Activated CD4-positive, CD25-positive, alpha-beta regulatory T cell (primary cell): ENCODE results near the gene SLC25A42.
"Not testable (repeated sequence)": the region's sequence is repeated elsewhere in the genome, so short reads cannot be mapped to it uniquely, and the experiment has no call there.

Experiments
- DNase-seq, 4 experiments: peaks; one replicate each; lab custom pipeline; 2025; lab: John Stamatoyannopoulos, UW

Gene SLC25A42

DNA sequence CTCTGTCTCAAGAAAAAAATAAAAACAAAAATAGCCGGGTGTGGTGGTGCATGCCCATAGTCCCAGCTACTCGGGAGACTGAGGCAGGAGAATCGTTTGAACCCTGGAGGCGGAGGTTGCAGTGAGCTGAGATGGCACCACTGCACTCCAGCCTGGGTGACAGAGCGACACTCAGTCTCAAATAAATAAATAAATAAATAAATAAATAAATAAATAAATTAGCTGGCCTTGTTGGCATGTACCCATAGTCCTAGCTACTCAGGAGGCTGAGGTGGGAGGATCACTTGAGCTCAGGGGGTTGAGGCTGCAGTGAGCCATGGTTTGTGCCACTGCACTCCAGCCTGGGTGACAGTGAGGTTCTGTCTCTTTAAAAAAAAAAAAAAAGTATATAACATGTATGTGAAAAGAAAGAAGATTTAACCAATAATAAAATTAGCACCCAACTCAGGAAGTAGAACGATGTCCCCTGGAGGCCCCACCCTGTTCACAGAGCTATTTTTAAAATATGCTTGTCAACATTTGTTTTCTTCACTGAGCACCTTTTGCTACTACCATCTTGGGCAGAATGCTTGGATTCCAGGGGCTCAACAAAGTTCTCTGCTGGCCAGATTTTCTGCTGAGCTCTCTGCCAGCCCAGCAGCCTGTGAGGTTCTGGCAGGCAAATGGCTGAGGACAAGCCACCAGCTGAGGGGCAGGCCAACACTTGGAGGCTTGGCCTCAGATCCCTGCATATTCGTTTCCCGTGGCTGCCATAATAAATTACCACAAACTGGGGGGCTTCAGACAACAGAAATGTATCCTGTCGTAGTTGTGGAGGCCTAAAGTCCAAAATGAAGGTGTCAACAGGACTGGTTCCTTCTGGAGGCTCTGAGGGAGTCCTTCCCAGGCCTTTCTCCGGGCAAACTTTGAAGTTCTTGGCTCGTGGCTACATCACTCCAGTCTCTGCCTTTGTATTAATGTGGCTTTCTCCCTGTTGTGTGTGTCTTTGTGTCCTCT is 5.2 kb downstream of the SLC25A42 start:
- no peak for DNase-seq

- DNase-seq = no peak
Observed at GRCh38 chr19:19071897-19072296, 8.1 kb downstream of the SLC25A42 start.

DNA sequence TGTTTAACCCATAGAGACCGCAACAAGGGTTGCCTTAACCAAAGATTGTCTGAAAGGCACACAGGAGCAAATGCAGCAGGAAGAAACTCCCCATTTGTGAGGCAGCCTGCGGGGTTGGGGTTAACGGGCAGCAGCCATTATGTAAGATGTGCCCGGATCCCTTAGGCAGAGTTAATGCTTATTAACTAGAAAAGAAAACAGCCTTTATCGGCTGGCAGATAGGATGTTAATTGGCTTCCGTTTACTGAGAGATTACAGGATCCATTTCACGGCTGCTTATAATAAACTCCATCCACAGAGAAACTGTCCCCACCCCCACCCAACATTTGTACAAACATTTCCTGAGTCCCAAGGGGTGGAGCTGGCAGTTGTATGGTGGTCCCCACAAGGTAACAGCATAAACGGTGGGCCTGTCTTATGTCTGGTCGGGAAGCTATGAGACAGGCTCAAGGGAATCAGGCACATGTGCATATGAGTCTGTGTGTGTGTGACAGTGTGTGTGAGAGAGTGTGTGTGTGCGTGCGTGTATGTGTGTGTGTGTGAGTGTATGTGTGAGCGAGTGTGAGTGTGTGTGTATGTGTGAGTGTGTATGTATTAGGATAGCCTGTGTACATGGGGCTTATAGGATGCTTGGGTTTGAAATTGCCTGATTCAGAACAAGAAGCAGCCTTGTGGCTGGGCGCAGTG is 10.5 kb downstream of the SLC25A42 start:
- DNase-seq = no peak

DNA sequence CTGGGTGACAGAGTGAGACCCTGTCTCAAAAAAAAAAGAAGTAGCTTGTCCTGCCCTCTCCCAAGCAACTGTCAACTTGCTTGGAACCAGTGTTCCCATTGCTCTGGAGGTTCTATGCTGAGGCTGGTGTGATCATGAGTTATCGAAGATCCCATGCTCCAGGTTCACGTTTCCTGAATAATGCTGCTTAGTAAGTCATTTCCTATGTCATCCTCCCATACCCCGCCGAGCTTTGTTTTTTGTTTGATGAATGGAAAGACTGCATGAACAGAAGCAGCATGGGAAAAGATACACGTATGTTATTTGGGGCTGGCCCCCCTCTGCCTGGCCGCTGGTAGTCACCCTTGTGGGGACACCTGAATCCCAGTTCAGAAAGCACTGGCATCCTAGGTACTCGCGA is 11.3 kb downstream of the SLC25A42 start:
- no peak for DNase-seq

- DNase-seq = no peak
Observed at GRCh38 chr19:19076476-19076875, 12.7 kb downstream of the SLC25A42 start.

GRCh38 chr19:19077103-19077502 is 13.3 kb downstream of the SLC25A42 start:
- no peak for DNase-seq

GRCh38 chr19:19078801-19079200 is 15.0 kb downstream of the SLC25A42 start:
- no peak for DNase-seq

DNA sequence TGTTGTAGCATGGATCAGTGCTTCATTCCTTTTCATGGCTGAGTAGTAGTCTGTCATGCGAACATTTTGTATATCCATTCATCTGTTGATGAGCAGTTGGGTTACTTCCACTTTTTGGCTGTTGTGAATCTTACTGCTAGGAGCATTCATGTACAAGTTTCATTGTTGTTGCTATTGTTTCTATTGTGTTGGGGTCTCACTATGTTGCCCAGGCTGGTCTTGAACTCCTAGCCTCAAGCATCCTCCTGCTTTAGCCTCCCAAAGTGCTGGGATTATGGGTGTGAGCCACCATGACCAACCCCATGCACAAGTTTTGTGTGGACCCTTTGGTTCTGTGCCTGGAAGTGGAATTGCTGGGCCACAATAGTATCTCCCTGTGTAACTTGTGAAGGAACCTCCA is 15.8 kb downstream of the SLC25A42 start:
- no peak for DNase-seq

- DNase-seq = no peak
Observed at GRCh38 chr19:19081642-19082151, 17.9 kb downstream of the SLC25A42 start.

DNA sequence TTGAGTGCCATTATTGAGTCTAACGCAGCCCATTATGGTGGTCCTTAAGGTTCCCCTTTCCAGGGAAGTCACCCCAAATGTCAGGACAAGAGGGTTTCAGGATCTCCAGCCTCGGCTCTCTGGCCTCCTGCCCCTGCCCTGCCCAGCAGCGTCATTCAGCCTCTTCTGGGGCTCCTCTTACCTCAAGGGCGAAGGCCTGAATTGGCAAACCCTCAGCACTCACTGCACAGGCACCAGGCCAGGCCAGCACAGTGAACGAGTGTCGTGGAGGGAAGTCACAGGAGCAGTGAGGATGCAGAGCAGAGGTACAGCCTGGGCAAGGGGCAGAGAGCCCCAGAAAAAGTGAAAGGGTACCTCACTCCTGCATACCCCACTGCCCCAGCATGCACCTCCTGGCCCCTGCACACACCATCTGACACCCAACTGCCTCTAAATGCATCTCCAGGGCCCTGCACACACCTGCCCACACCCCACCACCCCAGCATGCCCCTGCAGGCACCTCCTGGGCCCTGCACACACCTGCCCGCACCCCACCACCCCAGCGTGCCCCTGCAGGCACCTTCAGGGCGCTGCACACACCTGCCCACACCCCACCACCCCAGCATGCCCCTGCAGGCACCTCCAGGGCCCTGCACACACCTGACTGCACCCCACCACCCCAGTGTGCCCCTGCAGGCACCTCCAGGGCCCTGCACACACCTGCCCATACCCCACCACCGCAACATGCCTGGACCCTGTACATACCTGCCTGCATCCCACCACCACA is 19.8 kb downstream of the SLC25A42 start:
- no peak for DNase-seq

DNA sequence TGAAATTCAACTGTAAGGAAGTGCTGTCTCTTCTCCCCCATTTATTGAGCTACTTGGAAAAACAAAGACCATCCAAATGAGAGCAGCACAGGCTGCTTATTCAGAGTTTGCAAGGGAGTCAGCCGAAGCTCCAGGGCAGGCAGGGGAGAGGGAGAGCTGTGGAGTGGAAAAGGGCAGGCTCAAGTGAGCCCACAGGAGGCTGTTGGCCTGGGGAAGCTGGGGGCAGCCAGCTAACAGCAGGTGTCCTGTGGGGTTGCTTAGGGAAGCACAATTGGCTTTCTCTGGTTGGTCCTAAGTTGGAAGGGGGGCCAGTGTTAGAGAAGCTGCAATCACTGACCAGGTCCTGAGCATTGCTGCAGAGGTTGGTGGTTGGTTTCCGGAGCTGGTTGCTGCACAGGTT is 23.9 kb downstream of the SLC25A42 start:
- DNase-seq = no peak

- DNase-seq = no peak
Observed at GRCh38 chr19:19094513-19094912, 30.7 kb downstream of the SLC25A42 start.

- no peak for DNase-seq
Observed at GRCh38 chr19:19095691-19096090, 31.9 kb downstream of the SLC25A42 start.

- no peak for DNase-seq
Observed at GRCh38 chr19:19096641-19097627, 33.1 kb downstream of the SLC25A42 start.

DNA sequence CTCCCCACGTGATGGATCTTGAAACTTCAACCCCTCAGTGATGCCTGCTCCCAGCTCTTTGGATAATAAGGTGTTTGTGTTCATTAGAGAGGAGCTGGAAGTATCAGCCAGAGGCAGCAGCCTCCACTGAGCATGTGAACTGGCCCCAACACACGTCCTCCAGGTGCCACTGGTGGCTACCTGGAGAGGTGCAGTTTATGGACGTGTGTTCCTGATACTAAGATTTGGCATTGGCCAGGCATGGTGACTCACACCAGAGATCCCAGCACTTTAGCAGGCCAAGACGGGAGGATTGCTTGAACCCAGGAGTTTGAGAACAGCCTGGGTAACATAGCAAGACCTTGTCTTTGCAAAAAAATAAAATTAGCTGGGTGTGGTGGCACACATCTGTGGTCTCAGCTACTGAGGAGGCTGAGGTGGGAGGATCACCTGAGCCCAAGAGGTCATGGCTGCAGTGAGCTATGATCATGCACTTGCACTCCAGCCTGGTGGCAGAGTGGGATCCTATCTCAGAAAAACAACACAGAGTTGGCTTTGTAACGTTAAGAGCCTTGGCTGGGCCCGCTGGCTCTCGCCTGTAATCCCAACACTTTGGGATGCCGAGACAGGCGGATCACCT is 34.4 kb downstream of the SLC25A42 start:
- no peak for DNase-seq

- DNase-seq = no peak
Observed at GRCh38 chr19:19098703-19099632, 35.2 kb downstream of the SLC25A42 start.

DNA sequence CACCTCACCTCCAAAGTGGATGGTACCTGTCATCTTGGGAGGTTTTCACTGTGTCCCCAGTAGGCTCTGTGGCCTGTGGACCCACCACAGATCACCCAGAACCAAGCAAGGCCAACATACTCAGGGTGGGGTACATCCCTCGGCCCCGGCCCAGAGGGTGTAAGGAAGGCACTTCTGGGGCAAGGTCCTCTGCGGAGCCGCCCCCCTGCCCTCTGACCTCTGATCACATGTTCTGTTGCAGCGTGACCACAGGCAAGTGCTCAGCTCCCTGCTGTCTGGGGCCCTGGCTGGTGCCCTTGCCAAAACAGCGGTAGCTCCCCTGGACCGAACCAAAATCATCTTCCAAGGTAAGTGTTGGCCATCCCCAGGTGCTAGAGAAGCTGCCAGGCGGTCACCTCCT is 37.7 kb downstream of the SLC25A42 start:
- no peak for DNase-seq

DNA sequence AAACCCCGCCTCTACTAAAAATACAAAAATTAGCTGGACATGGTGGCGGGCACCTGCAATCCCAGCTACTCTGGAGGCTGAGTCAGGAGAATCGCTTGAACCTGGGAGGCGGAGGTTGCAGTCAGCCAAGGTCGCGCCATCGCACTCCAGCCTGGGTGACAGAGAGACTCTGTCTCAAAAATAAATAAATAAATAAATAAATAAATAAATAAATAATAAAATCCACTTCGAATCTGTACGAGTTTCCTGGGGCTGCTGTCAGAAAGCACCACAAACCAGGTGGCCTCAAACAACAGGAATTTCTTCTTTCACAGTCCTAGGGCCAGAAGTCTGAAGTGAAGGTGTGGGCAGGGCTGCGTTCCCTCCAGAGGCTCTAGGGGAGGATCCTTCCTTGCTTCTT is 38.8 kb downstream of the SLC25A42 start:
- not testable (repeated sequence) for DNase-seq

DNA sequence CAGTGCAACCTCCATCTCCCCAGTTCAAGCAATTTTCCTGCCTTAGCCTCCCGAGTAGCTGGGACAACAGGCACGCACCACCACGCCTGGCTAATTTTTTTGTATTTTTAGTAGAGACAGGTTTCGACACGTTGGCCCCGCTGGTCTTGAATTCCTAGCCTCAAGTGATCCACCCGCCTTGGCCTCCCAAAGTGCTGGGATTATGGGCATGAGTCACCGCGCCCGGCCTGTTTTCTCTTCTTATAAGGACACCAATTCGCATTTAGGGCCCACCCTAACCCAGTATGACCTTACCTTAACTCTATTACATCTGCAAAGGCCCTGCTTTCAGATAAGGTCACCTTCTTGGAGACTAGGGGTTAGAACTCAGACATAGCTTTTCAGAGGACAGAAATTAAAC is 39.4 kb downstream of the SLC25A42 start:
- DNase-seq = no peak
